ENCODE data around the gene MAML2. TPM values are rescaled to one million over a fixed set of nuclear protein-coding genes. Genes with fewer than 3 reads are reported as not detected.
A peak's percentile ranks its signal among the peaks of the same experiment; 100 is the strongest.

The MAML2 gene
- total and polyA plus RNA-seq, 2 experiments from 2014 or later: 4.7 to 15.3 TPM

DNA sequence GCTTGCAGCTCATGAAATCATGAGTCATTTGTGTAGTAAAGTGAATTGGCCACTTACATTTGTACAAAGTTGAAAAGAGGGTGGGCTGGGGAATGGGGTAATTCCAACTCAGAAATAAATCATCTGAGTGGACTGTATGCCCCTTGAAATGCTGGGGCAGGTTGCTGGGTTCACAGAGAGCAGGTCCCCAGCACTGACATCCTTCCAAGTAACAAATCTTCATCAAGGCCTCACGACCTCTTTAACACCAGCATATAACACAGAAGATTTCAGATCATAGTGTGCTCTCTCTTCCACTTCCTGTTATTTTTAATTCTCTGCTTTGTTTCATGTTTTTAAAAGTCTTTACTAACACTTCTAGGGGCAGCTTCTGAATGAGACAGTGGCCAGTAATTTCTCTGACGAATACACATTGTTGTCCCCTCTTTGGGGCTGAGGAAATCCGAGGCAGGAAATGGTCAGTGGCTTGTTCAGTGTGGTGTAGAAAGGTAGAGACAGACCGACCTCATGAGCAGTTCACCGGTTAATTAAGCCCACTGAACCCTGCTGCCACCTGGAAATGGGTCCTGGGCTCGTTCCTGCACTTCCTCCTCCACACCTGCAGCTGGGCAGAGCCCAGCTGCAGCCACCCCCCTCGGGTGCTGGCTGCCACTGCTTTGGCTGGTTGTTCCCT, 127.7 kb downstream of the MAML2 start:
- Histone ChIP-seq H4K20me1 (ENCODE audit: insufficient read depth, poor library complexity, severe bottlenecking) (no peaks in the 10 kb centered on the region), H3K4me1 (ENCODE audit: insufficient read depth) (peaks cover 39% of the 10 kb centered on the region), H2AFZ (no peak overlapping the region), H3K9me3 (ENCODE audit: low read depth) (no peaks in the 10 kb centered on the region), H3K36me3 (replicated peaks; ENCODE audit: insufficient read depth, low read depth) (no peaks in the 10 kb centered on the region), H3K79me2 (peaks cover 31% of the 10 kb centered on the region), H3K4me3 (no peak overlapping the region), H3K9me2 (replicated peaks; ENCODE audit: insufficient read depth) (no peaks in the 10 kb centered on the region), H3K27me3 (no peaks in the 10 kb centered on the region), H3K27ac (peak overlapping the region; percentile 51), H3K4me2 (no peak overlapping the region)
- 73% methylated on average over 7 of the region's 7 CpGs for WGBS (ENCODE audit: low lambda C conversion rate, missing lambda C conversion rate)
- TF ChIP-seq EZH2 (IDR thresholded peaks at IDR 0.05; ENCODE audit: borderline replicate concordance): no peak
- TF ChIP-seq, protein P1, sequence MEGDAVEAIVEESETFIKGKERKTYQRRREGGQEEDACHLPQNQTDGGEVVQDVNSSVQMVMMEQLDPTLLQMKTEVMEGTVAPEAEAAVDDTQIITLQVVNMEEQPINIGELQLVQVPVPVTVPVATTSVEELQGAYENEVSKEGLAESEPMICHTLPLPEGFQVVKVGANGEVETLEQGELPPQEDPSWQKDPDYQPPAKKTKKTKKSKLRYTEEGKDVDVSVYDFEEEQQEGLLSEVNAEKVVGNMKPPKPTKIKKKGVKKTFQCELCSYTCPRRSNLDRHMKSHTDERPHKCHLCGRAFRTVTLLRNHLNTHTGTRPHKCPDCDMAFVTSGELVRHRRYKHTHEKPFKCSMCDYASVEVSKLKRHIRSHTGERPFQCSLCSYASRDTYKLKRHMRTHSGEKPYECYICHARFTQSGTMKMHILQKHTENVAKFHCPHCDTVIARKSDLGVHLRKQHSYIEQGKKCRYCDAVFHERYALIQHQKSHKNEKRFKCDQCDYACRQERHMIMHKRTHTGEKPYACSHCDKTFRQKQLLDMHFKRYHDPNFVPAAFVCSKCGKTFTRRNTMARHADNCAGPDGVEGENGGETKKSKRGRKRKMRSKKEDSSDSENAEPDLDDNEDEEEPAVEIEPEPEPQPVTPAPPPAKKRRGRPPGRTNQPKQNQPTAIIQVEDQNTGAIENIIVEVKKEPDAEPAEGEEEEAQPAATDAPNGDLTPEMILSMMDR (IDR thresholded peaks at IDR 0.05; ENCODE audit: poor library complexity): no peak
- TF ChIP-seq EZH2phosphoT487 (IDR thresholded peaks at IDR 0.05; ENCODE audit: low read depth, severe bottlenecking, unreplicated experiment): no peak
- DNase-seq (ENCODE audit: low spot score): no peak

DNA sequence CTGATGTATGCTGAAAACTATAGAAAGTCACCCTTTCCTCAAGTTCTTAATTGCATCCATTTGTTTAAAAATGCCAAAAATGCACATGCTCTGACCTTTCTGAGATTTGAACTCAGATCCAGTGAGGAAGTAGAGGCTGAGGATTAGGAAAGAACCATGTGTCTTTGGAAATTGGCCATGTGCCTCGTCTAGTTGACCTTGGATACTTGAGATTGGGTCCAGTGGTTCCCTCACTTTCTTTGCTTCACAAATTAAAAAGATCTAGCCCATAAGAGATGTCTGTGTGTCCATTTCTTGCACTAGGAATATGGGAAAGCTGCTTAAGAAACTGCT, 128.3 kb downstream of the MAML2 start:
- WGBS (ENCODE audit: low lambda C conversion rate, missing lambda C conversion rate): 84% methylated on average over 1 of the region's 1 CpG
- H3K9me2 ChIP-seq (replicated peaks; ENCODE audit: insufficient read depth): no peaks in the 10 kb centered on the region
- H3K9me3 ChIP-seq (ENCODE audit: low read depth): no peaks in the 10 kb centered on the region
- H4K20me1 ChIP-seq (ENCODE audit: insufficient read depth, poor library complexity, severe bottlenecking): no peaks in the 10 kb centered on the region
- no peak overlapping the region for H2AFZ ChIP-seq
- H3K4me1 ChIP-seq (ENCODE audit: insufficient read depth): peaks cover 34% of the 10 kb centered on the region
- no peaks in the 10 kb centered on the region for H3K36me3 ChIP-seq (replicated peaks; ENCODE audit: insufficient read depth, low read depth)
- H3K4me2 ChIP-seq: no peak overlapping the region
- no peaks in the 10 kb centered on the region for H3K27me3 ChIP-seq
- DNase-seq (ENCODE audit: low spot score): no peak
- H3K4me3 ChIP-seq: no peak overlapping the region
- TF ChIP-seq, protein P1 (IDR thresholded peaks at IDR 0.05; ENCODE audit: poor library complexity): no peak
- H3K79me2 ChIP-seq: peaks cover 36% of the 10 kb centered on the region
- peak overlapping the region; percentile 51 for H3K27ac ChIP-seq

DNA sequence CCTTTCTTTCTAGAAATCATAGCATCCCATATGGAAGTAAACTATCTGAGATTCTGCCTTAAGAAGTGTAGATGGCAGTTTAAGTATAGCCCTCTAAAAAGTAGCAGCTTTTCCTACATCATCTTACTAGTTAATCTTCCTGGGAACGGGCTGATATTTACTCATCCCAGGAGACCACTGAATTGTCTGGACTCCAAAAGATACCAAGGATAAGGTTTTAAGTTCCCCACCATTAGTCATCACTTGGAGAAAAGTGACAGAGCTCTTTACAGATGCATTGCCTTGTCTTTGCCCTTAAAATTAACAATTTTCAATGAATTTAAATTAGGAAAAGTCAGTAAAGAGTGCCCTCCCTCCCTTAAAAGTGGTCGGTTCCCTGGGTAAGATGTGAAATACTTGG, 129.5 kb downstream of the MAML2 start:
- Histone ChIP-seq H3K4me1 (ENCODE audit: insufficient read depth) (peaks cover 29% of the 10 kb centered on the region), H3K27ac (peak overlapping the region; percentile 60), H3K79me2 (peaks cover 45% of the 10 kb centered on the region), H2AFZ (no peak overlapping the region), H3K36me3 (replicated peaks; ENCODE audit: insufficient read depth, low read depth) (no peaks in the 10 kb centered on the region), H4K20me1 (ENCODE audit: insufficient read depth, poor library complexity, severe bottlenecking) (no peaks in the 10 kb centered on the region), H3K9me2 (replicated peaks; ENCODE audit: insufficient read depth) (no peaks in the 10 kb centered on the region), H3K4me2 (no peak overlapping the region), H3K9me3 (ENCODE audit: low read depth) (no peaks in the 10 kb centered on the region), H3K4me3 (no peak overlapping the region), H3K27me3 (no peaks in the 10 kb centered on the region)
- WGBS (ENCODE audit: low lambda C conversion rate, missing lambda C conversion rate): 38% methylated on average over 2 of the region's 2 CpGs
- DNase-seq (ENCODE audit: low spot score): no peak
- no peak for TF ChIP-seq EZH2phosphoT487 (IDR thresholded peaks at IDR 0.05; ENCODE audit: low read depth, severe bottlenecking, unreplicated experiment)
- no peak for TF ChIP-seq EZH2 (IDR thresholded peaks at IDR 0.05; ENCODE audit: borderline replicate concordance)
- TF ChIP-seq, protein P1 (IDR thresholded peaks at IDR 0.05; ENCODE audit: poor library complexity): no peak

DNA sequence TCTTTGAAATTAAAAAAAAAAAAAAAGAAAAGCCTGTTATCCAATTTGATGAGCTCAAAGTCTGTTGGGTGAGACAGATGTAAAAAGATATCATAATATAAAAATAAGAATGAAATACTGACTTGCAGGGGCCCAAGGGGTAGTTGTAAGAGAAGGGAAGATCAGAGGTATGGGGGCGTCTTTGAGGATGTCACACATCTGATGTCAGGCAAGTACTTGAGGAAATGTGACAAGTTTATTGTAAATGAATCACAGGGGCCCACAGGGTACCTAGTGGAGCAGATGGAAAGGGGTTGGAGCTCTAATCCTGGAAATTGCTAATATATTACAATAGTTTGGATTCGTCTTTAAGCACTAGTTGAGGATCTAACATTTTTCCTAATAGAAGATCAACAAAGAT, 131.6 kb downstream of the MAML2 start:
- 83% methylated on average over 2 of the region's 2 CpGs for WGBS (ENCODE audit: low lambda C conversion rate, missing lambda C conversion rate)

More for the DNA sequence above, 131.6 kb downstream of the MAML2 start:
- TF ChIP-seq EZH2phosphoT487 (IDR thresholded peaks at IDR 0.05; ENCODE audit: low read depth, severe bottlenecking, unreplicated experiment): no peak
- no peak for TF ChIP-seq EZH2 (IDR thresholded peaks at IDR 0.05; ENCODE audit: borderline replicate concordance)
- TF ChIP-seq, protein P1 (IDR thresholded peaks at IDR 0.05; ENCODE audit: poor library complexity): no peak
- Histone ChIP-seq H4K20me1 (ENCODE audit: insufficient read depth, poor library complexity, severe bottlenecking) (peaks cover 2% of the 10 kb centered on the region), H3K27ac (peak overlapping the region; percentile 60), H3K4me2 (no peak overlapping the region), H3K9me2 (replicated peaks; ENCODE audit: insufficient read depth) (no peaks in the 10 kb centered on the region), H3K4me3 (no peak overlapping the region), H2AFZ (no peak overlapping the region), H3K79me2 (peaks cover 42% of the 10 kb centered on the region), H3K36me3 (replicated peaks; ENCODE audit: insufficient read depth, low read depth) (no peaks in the 10 kb centered on the region), H3K4me1 (ENCODE audit: insufficient read depth) (peaks cover 40% of the 10 kb centered on the region), H3K9me3 (ENCODE audit: low read depth) (no peaks in the 10 kb centered on the region), H3K27me3 (no peaks in the 10 kb centered on the region)
- DNase-seq (ENCODE audit: low spot score): no peak

All from hepatocyte (in vitro differentiated cells).